Esophagus (tissue), 2 donors: ENCODE measurements around the gene NGRN. TPM values are rescaled to one million over a fixed set of nuclear protein-coding genes. Genes with fewer than 3 reads are reported as not detected.

Experiments used
- H3K27ac ChIP-seq, 2 donors: one replicate each; pipeline ENCODE4 v1.5.1; 2013; ENCODE audit warnings: low read depth in 2 of 2, mild to moderate bottlenecking in 2 of 2, inconsistent platforms in 1 of 2, low read length in 1 of 2, moderate library complexity in 1 of 2
- H3K27me3 ChIP-seq, 2 donors: one replicate each; pipeline ENCODE4 v1.6.1; 2013; ENCODE audit warnings: low read length in 2 of 2, control low read depth in 1 of 2, mild to moderate bottlenecking in 1 of 2; ENCODE audit not compliant: insufficient read depth in 2 of 2, control insufficient read depth in 1 of 2
- H3K36me3 ChIP-seq, 2 donors: one replicate each; pipeline ENCODE4 v1.6.1; 2013; ENCODE audit warnings: low read length in 1 of 2; ENCODE audit not compliant: control insufficient read depth in 2 of 2, insufficient read depth in 2 of 2
- H3K4me1 ChIP-seq, 2 donors: one replicate each; pipeline ENCODE4 v1.6.1; 2013; ENCODE audit warnings: low read length in 1 of 2; ENCODE audit not compliant: control insufficient read depth in 2 of 2, insufficient read depth in 2 of 2
- H3K4me3 ChIP-seq, 2 donors: one replicate each; pipeline ENCODE4 v1.5.1; 2013; ENCODE audit warnings: low read length in 2 of 2, mild to moderate bottlenecking in 2 of 2, low read depth in 1 of 2, moderate library complexity in 1 of 2
- H3K9me3 ChIP-seq, 2 donors: one replicate each; pipeline ENCODE4 v1.6.1; 2013; ENCODE audit warnings: mild to moderate bottlenecking in 2 of 2, low read depth in 1 of 2, low read length in 1 of 2, moderate library complexity in 1 of 2; ENCODE audit not compliant: control insufficient read depth in 2 of 2, insufficient read depth in 1 of 2
- WGBS, 2 donors: extraction: QIAGEN DNeasy Blood & Tissue Kit; methylation state at CpG; one replicate each; pipeline ENCODE4 v1.1.7; 2013; 5-methylcytosine and 5-hydroxymethylcytosine counted together
- polyA plus RNA-seq, 2 donors: library from polyadenylated mRNA; stranded (reverse); fragments of 200-250 nt; gene quantifications; one replicate each; pipeline ENCODE4 v1.2.3, GENCODE V29; 2013
- donor health status: healthy with polysubstance abuse.
- donor health status: Bipolar disorder and iron deficiency.

Gene NGRN
- polyA plus RNA-seq, 2 donors, result 25.7 to 36.6 TPM

DNA sequence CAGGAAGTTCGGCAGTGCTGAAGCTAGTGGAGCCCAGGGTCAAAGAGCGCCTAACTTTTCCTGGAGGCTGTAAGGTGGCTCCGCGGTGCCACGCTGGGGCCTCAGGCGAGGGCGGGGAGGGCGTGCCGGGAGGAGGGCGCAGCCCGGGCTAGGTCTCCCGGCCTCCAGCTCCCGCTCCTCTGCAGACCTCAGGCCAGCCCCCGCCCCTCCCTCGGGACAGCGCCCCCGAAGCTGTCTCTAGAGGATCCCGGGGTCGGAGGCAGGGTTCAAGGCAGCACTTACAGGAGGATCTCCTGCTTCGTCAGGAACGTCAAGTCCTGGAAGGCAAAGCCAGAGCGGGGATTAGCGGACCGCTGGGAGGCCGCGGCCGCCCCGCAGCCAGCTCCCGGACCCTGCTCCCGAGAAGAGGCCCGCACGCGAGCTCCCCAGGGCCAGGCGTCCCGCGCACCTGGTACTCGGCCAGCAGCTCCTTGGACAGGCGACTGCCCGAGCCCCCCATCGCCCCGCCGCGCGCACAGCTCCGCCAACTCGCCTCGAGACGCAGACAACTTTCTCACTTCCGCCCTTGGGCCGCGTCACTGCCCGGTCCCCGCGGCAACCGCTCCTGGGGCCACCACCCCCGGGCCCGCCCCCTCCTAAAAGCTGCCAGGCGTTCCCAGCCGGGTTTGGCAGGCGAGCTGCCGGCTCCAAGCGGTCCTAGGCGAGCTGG lies 31.9 kb upstream of the NGRN start, which contains the start of gene CIB1:
CIB1 (minus strand) TSS at position 555 of the 709 bp plus-strand sequence; CDS start at position 499, 56 bp downstream.
- Histone ChIP-seq H3K27ac (peak within 1 kb of the TSS; percentile 94 to 98), H3K27me3 (no peaks in the 10 kb centered on the region), H3K36me3 (peaks cover 2 to 19% of the 10 kb centered on the region in 2 donors), H3K9me3 (no peaks in the 10 kb centered on the region), H3K4me3 (peak within 1 kb of the TSS; percentile 60 to 74), H3K4me1 (peaks cover 4 to 28% of the 10 kb centered on the region in 2 donors)
- WGBS, 2 donors, result 0% methylated on average over 45 to 63 of the region's 63 CpGs

DNA sequence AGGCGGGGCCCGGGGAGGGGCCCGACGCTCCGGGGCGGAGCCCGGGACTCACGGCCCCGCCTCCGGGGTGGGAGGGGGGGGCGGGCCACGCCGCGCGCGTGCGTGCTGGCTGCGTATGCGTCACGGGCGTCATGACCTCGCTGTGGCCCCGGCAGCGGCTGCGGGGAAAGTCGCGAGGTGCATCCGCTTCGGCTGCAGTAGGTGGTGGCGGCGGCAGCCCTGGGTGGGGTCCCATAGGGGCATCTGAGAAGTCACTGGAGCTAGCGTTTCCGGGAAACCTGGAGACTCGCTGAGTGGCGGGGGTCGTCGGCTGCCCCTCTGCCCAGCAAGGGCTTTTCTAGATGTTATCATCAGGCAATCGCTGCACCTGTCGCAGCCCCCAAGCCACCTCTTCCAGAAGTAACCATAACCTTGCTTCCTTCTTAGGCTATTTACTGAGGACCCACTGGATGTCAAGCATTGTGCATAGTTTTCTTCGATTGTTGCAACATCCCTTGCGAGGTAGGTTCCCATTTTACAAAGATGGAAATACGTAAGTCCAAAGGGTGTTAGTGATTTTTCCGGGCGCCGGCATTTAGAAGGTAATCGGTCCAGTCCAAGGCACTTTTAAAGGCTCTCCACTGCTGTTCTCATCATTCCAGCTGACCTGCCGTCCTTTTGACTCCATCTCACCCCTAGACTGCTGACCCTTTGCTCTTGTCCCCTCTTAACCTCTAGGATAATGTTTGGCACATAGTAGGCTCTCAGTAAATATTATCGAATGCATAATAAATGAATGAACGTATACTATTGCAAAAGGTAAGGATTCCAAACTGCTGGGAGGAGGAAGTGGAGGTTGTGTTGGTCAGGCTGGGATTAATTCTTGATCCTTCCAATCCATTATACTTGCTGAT lies 31.1 kb upstream of the NGRN start, which contains the start of gene GDPGP1:
GDPGP1 (plus strand) TSS at position 114 of the 893 bp plus-strand sequence. CDS start 6,700 bp downstream, outside the sequence.
- Histone ChIP-seq H3K4me1 (peaks cover 4 to 23% of the 10 kb centered on the region in 2 donors), H3K36me3 (peaks cover 0 to 13% of the 10 kb centered on the region in 2 donors), H3K9me3 (no peaks in the 10 kb centered on the region), H3K27ac (peak within 1 kb of the TSS; percentile 94 to 98), H3K4me3 (peak within 1 kb of the TSS; percentile 60 to 74), H3K27me3 (no peaks in the 10 kb centered on the region)
- 2 to 4% methylated on average over 49 of the region's 49 CpGs for WGBS, 2 donors

GRCh38 chr15:90239371-90239770 lies 26.1 kb upstream of the NGRN start:
- Histone ChIP-seq H3K27me3 (no peaks in the 10 kb centered on the region), H3K4me1 (no peaks in the 10 kb centered on the region), H3K27ac (no peak overlapping the region), H3K9me3 (no peaks in the 10 kb centered on the region), H3K4me3 (no peak overlapping the region), H3K36me3 (peaks cover 0 to 12% of the 10 kb centered on the region in 2 donors)
- WGBS, 2 donors, result 74 to 75% methylated on average over 3 of the region's 3 CpGs

GRCh38 chr15:90240856-90241255 lies 24.6 kb upstream of the NGRN start:
- no peaks in the 10 kb centered on the region for H3K27me3 ChIP-seq
- H3K4me3 ChIP-seq, result no peak overlapping the region
- no peak overlapping the region for H3K27ac ChIP-seq
- no peaks in the 10 kb centered on the region for H3K4me1 ChIP-seq
- no peaks in the 10 kb centered on the region for H3K9me3 ChIP-seq
- 88 to 89% methylated on average over 8 of the region's 8 CpGs for WGBS, 2 donors
- peaks cover 0 to 12% of the 10 kb centered on the region in 2 donors for H3K36me3 ChIP-seq

GRCh38 chr15:90241343-90242192 lies 23.9 kb upstream of the NGRN start:
- H3K36me3 ChIP-seq, result peaks cover 0 to 12% of the 10 kb centered on the region in 2 donors

GRCh38 chr15:90243943-90244639 lies 21.4 kb upstream of the NGRN start:
- Histone ChIP-seq H3K27ac (no peak overlapping the region), H3K4me1 (no peaks in the 10 kb centered on the region), H3K36me3 (peaks cover 0 to 7% of the 10 kb centered on the region in 2 donors), H3K4me3 (no peak overlapping the region), H3K27me3 (no peaks in the 10 kb centered on the region), H3K9me3 (no peaks in the 10 kb centered on the region)
- 80 to 85% methylated on average over 10 of the region's 10 CpGs for WGBS, 2 donors

More at GRCh38 chr15:90241343-90242192, 23.9 kb upstream of the NGRN start:
- 81 to 85% methylated on average over 22 of the region's 22 CpGs for WGBS, 2 donors
- Histone ChIP-seq H3K9me3 (no peaks in the 10 kb centered on the region), H3K4me3 (no peak overlapping the region), H3K27ac (no peak overlapping the region), H3K4me1 (no peaks in the 10 kb centered on the region), H3K27me3 (no peaks in the 10 kb centered on the region)

DNA sequence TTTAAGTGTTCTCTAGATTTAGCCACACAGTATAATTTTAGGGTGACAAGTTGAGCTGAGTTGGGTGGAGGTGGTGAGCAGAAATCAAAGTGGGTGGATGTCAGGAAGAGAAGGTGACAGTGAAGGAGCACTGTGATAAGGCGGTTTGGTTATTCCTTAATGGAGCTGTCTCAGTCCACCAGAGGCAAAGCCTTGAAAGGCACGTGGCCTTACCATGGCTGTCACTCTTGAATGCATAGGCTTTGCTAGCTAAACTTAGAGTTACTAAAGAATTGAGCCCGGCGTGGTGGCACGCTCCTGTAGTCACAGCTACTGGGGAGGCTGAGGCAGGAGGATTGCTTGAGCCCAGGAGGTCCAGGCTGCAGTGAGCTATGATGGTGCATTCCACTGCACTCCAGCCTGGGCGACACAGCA lies 16.7 kb upstream of the NGRN start:
- Histone ChIP-seq H3K27me3 (no peaks in the 10 kb centered on the region), H3K27ac (no peak overlapping the region), H3K36me3 (no peaks in the 10 kb centered on the region), H3K4me3 (peak overlapping the region in 1 of 2 donors; percentile 73), H3K9me3 (no peaks in the 10 kb centered on the region), H3K4me1 (peaks cover 2 to 3% of the 10 kb centered on the region in 2 donors)
- 67 to 70% methylated on average over 6 of the region's 6 CpGs for WGBS, 2 donors

GRCh38 chr15:90249203-90249863 lies 16.1 kb upstream of the NGRN start, which contains the start of gene TTLL13:
Gene TTLL13 (plus strand): TSS chr15:90249556. CDS start chr15:90250631, 1,075 bp downstream.
- Histone ChIP-seq H3K27me3 (no peaks in the 10 kb centered on the region), H3K27ac (peak within 1 kb of the TSS in 1 of 2 donors; percentile 20), H3K4me1 (peaks cover 2 to 3% of the 10 kb centered on the region in 2 donors), H3K36me3 (no peaks in the 10 kb centered on the region), H3K9me3 (no peaks in the 10 kb centered on the region), H3K4me3 (peak within 1 kb of the TSS; percentile 43 to 73)
- 2% methylated on average over 44 of the region's 44 CpGs for WGBS, 2 donors
